ENCODE results near the gene FAM98C. TPM values are rescaled to one million over a fixed set of nuclear protein-coding genes. Genes with fewer than 3 reads are reported as not detected.

FAM98C gene
- total RNA-seq, 1 experiment from 2014 or later = 18.8 TPM

DNA sequence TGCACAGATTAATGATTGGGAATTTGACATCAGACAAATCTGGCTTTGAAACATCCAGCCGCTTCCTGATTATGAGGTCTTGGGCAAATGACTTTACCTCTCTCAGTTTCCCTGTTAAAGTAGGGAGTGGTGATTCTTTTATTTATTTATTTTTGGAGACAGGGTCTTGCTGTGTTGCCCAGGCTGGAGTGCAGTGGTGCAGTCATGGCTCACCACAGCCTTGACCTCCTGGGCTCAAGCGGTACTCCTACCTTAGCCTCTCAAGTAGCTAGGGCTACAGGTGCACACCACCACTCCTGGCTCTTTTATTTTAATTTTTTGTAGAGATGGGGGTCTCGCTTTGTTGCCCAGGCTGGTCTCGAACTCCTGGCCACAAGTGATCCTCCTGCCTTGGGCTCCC is 25.8 kb upstream of the FAM98C start:
- ChIA-PET CTCF (interaction anchor here (0.6 to 1.6 kb wide), 2 partner anchors 132 to 140 kb away, joined by 3 to 7 read pairs; no protein-coding TSS in a partner anchor), POLR2A (interaction anchor here (0.7 to 1.4 kb wide), 2 partner anchors 10 to 67 kb away, joined by 3 to 4 read pairs; partner anchors contain the start of gene GGN)
- TF ChIP-seq, protein P1, sequence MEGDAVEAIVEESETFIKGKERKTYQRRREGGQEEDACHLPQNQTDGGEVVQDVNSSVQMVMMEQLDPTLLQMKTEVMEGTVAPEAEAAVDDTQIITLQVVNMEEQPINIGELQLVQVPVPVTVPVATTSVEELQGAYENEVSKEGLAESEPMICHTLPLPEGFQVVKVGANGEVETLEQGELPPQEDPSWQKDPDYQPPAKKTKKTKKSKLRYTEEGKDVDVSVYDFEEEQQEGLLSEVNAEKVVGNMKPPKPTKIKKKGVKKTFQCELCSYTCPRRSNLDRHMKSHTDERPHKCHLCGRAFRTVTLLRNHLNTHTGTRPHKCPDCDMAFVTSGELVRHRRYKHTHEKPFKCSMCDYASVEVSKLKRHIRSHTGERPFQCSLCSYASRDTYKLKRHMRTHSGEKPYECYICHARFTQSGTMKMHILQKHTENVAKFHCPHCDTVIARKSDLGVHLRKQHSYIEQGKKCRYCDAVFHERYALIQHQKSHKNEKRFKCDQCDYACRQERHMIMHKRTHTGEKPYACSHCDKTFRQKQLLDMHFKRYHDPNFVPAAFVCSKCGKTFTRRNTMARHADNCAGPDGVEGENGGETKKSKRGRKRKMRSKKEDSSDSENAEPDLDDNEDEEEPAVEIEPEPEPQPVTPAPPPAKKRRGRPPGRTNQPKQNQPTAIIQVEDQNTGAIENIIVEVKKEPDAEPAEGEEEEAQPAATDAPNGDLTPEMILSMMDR (IDR thresholded peaks at IDR 0.05; ENCODE audit: unreplicated experiment) = no peak
- H3K27ac Mint-ChIP-seq (ENCODE audit: low read depth, unreplicated experiment) = peak overlapping the region; percentile 63
- H3K9me3 Mint-ChIP-seq (ENCODE audit: unreplicated experiment) = no peaks in the 10 kb centered on the region
- H3K4me3 Mint-ChIP-seq (ENCODE audit: unreplicated experiment) = peak overlapping the region; percentile 84
- BruUV-seq (replicated peaks) = no TSS peak
- DNase-seq (ENCODE audit: unreplicated experiment) = no peak
- H3K27me3 Mint-ChIP-seq (ENCODE audit: insufficient read depth, unreplicated experiment) = no peaks in the 10 kb centered on the region
- intact Hi-C loops (cut with micrococcal nuclease) = no loop called here
- peaks cover 53% of the 10 kb centered on the region for H3K36me3 Mint-ChIP-seq (ENCODE audit: insufficient read depth, unreplicated experiment)
- H3K4me1 Mint-ChIP-seq (ENCODE audit: insufficient read depth, unreplicated experiment) = peaks cover 19% of the 10 kb centered on the region

- BruUV-seq (replicated peaks) = no TSS peak
- Mint-ChIP-seq H3K9me3 (ENCODE audit: unreplicated experiment) (no peaks in the 10 kb centered on the region), H3K4me3 (ENCODE audit: unreplicated experiment) (no peak overlapping the region), H3K36me3 (ENCODE audit: insufficient read depth, unreplicated experiment) (peaks cover 71% of the 10 kb centered on the region), H3K4me1 (ENCODE audit: insufficient read depth, unreplicated experiment) (peaks cover 19% of the 10 kb centered on the region), H3K27me3 (ENCODE audit: insufficient read depth, unreplicated experiment) (no peaks in the 10 kb centered on the region), H3K27ac (ENCODE audit: low read depth, unreplicated experiment) (no peak overlapping the region)
- DNase-seq (ENCODE audit: unreplicated experiment) = no peak
- TF ChIP-seq, protein P1 (IDR thresholded peaks at IDR 0.05; ENCODE audit: unreplicated experiment) = no peak
- intact Hi-C loops (cut with micrococcal nuclease) = no loop called here
- ChIA-PET CTCF (interaction anchor here (0.6 kb wide), 1 partner anchor 497 kb away, joined by 3 read pairs; no protein-coding TSS in a partner anchor), POLR2A (no interaction called here)
These were observed 24.0 kb upstream of the FAM98C start for GRCh38 chr19:38378866-38379265.

- peaks cover 7% of the 10 kb centered on the region for H3K4me1 Mint-ChIP-seq (ENCODE audit: insufficient read depth, unreplicated experiment)
- H3K9me3 Mint-ChIP-seq (ENCODE audit: unreplicated experiment) = no peaks in the 10 kb centered on the region
- intact Hi-C loops (cut with micrococcal nuclease) = no loop called here
- no peak for DNase-seq (ENCODE audit: unreplicated experiment)
- H3K27me3 Mint-ChIP-seq (ENCODE audit: insufficient read depth, unreplicated experiment) = no peaks in the 10 kb centered on the region
- H3K4me3 Mint-ChIP-seq (ENCODE audit: unreplicated experiment) = no peak overlapping the region
- TF ChIP-seq, protein P1 (IDR thresholded peaks at IDR 0.05; ENCODE audit: unreplicated experiment) = no peak
- CTCF ChIA-PET = interaction anchor here (0.9 kb wide), 1 partner anchor 116 kb away, joined by 4 read pairs; no protein-coding TSS in a partner anchor
- POLR2A ChIA-PET = no interaction called here
- no TSS peak for BruUV-seq (replicated peaks)
- H3K27ac Mint-ChIP-seq (ENCODE audit: low read depth, unreplicated experiment) = no peak overlapping the region
- H3K36me3 Mint-ChIP-seq (ENCODE audit: insufficient read depth, unreplicated experiment) = peaks cover 72% of the 10 kb centered on the region
These were observed 21.8 kb upstream of the FAM98C start for GRCh38 chr19:38381138-38381537.

- BruUV-seq (replicated peaks) = no TSS peak
- intact Hi-C loops (cut with micrococcal nuclease) = no loop called here
- H3K27ac Mint-ChIP-seq (ENCODE audit: low read depth, unreplicated experiment) = no peak overlapping the region
- POLR2A ChIA-PET = no interaction called here
- TF ChIP-seq, protein P1 (IDR thresholded peaks at IDR 0.05; ENCODE audit: unreplicated experiment) = no peak
- H3K4me3 Mint-ChIP-seq (ENCODE audit: unreplicated experiment) = no peak overlapping the region
- no peaks in the 10 kb centered on the region for H3K27me3 Mint-ChIP-seq (ENCODE audit: insufficient read depth, unreplicated experiment)
- no peaks in the 10 kb centered on the region for H3K9me3 Mint-ChIP-seq (ENCODE audit: unreplicated experiment)
- CTCF ChIA-PET = interaction anchor here (0.6 kb wide), 1 partner anchor 267 kb away, joined by 4 read pairs; no protein-coding TSS in a partner anchor
- peaks cover 58% of the 10 kb centered on the region for H3K36me3 Mint-ChIP-seq (ENCODE audit: insufficient read depth, unreplicated experiment)
- H3K4me1 Mint-ChIP-seq (ENCODE audit: insufficient read depth, unreplicated experiment) = peaks cover 6% of the 10 kb centered on the region
- no peak for DNase-seq (ENCODE audit: unreplicated experiment)
These were observed 19.7 kb upstream of the FAM98C start for GRCh38 chr19:38383184-38383583.

All from MCF 10A (cell line).